Keratinocyte (primary cell): ENCODE results near the gene CNTRL. TPM values are rescaled to one million over a fixed set of nuclear protein-coding genes. Genes with fewer than 3 reads are reported as not detected.

Experiments
- DNase-seq: peaks from one replicate; pipeline ENCODE4 v3.0.0-alpha.2; 2011; ENCODE audit warnings: low read depth, missing footprints, low spot score
- FAIRE-seq: peaks from 2 replicates; lab custom pipeline; 2011; peaks lifted over from hg19 to GRCh38; lab: Jason Lieb, UNC
- H2AFZ ChIP-seq: 2 replicates; pipeline ENCODE4 v1.6.0; 2012; ENCODE audit warnings: low read length, control low read depth, inconsistent platforms; ENCODE audit not compliant: control insufficient read depth
- H3K27ac ChIP-seq: 2 replicates; pipeline ENCODE4 v1.5.1; 2011; ENCODE audit warnings: low read length; ENCODE audit not compliant: control insufficient read depth, insufficient read depth
- H3K27me3 ChIP-seq: 3 replicates; pipeline ENCODE4 v1.6.0; 2011; ENCODE audit warnings: low read length; ENCODE audit not compliant: control insufficient read depth, insufficient read depth; ENCODE audit errors: extremely low read depth
- H3K36me3 ChIP-seq, 2 experiments: 2 replicates in 1 of 2; 3 replicates in 1 of 2; pipeline ENCODE4 v1.5.1; 2011; ENCODE audit warnings: low read length in 2 of 2, mild to moderate bottlenecking in 1 of 2; ENCODE audit not compliant: control insufficient read depth in 2 of 2, insufficient read depth in 2 of 2; ENCODE audit errors: extremely low read depth in 1 of 2
- H3K4me1 ChIP-seq: 3 replicates; pipeline ENCODE4 v1.5.1; 2011; ENCODE audit warnings: low read length; ENCODE audit not compliant: control insufficient read depth, insufficient read depth; ENCODE audit errors: extremely low read depth
- H3K4me2 ChIP-seq: 3 replicates; pipeline ENCODE4 v1.6.0; 2011; ENCODE audit warnings: low read depth, low read length; ENCODE audit not compliant: control insufficient read depth, insufficient read depth; ENCODE audit errors: extremely low read depth
- H3K4me3 ChIP-seq, 3 experiments: fragments of 200-600 bp in 1 of 3; sonication (generic) in 1 of 3; 2 replicates in 2 of 3; 3 replicates in 1 of 3; pipeline ENCODE4 v1.5.1; 2011 to 2016; ENCODE audit warnings: low read length in 3 of 3, mild to moderate bottlenecking in 3 of 3, control low read depth in 2 of 3, inconsistent platforms in 1 of 3, low read depth in 1 of 3, mixed read lengths in 1 of 3, mixed run types in 1 of 3, moderate library complexity in 1 of 3; ENCODE audit not compliant: control insufficient read depth in 2 of 3, insufficient read depth in 2 of 3; ENCODE audit errors: extremely low read depth in 1 of 3
- H3K79me2 ChIP-seq: 2 replicates; pipeline ENCODE4 v1.6.0; 2012; ENCODE audit warnings: low read length; ENCODE audit not compliant: control insufficient read depth, insufficient read depth
- H3K9ac ChIP-seq: 3 replicates; pipeline ENCODE4 v1.6.0; 2011; ENCODE audit warnings: low read length; ENCODE audit not compliant: control insufficient read depth, insufficient read depth; ENCODE audit errors: extremely low read depth
- H3K9me1 ChIP-seq: 3 replicates; pipeline ENCODE4 v1.6.0; 2011; ENCODE audit warnings: low read length; ENCODE audit not compliant: control insufficient read depth, insufficient read depth; ENCODE audit errors: extremely low read depth
- H3K9me3 ChIP-seq: 2 replicates; pipeline ENCODE4 v1.5.1; 2012; ENCODE audit warnings: low read depth, low read length; ENCODE audit not compliant: control insufficient read depth
- H4K20me1 ChIP-seq: 3 replicates; pipeline ENCODE4 v1.6.0; 2011; ENCODE audit warnings: low read length; ENCODE audit not compliant: control insufficient read depth, insufficient read depth; ENCODE audit errors: extremely low read depth
- EZH2 ChIP-seq: IDR thresholded peaks from one replicate; pipeline ENCODE4 v1.6.1; 2012; ENCODE audit warnings: inconsistent platforms, mild to moderate bottlenecking, low read length, moderate library complexity
- dilution Hi-C: fragments of 300-500 bp; cut with MboI; formaldehyde crosslinking; loops from one replicate; pipeline ENCODE4 v1.7.0; 2020; ENCODE audit warnings: low sequenced_read_pairs; ENCODE audit not compliant: extremely low pct_ligation_motif_present
- polyA plus RNA-seq, 5 experiments: library from polyadenylated mRNA; depleted of rRNA in 3 of 5; stranded (reverse) in 3 of 5; stranded (forward) in 1 of 5; unstranded in 1 of 5; fragments of >200 nt; gene quantifications; 1 replicate in 1 of 5; 2 replicates in 3 of 5; 3 replicates in 1 of 5; pipeline versions ENCODE4 v1.2.1 to v1.2.3, GENCODE V29; 2011 to 2012; ENCODE audit warnings: missing spikeins in 2 of 5, low read depth in 1 of 5, low replicate concordance in 1 of 5
- TF ChIP-seq, protein P1 (sequence below), 3 experiments: IDR thresholded peaks in 1 of 3; conservative IDR thresholded peaks in 1 of 3; optimal IDR thresholded peaks in 1 of 3; 2 replicates in 2 of 3; 3 replicates in 1 of 3; pipeline versions ENCODE3 to v1.5.1; 2011; ENCODE audit warnings: low read length in 3 of 3, mild to moderate bottlenecking in 3 of 3, moderate library complexity in 2 of 3, control low read depth in 1 of 3, inconsistent platforms in 1 of 3; ENCODE audit not compliant: insufficient read depth in 2 of 3; ENCODE audit errors: extremely low read depth in 1 of 3

The CNTRL gene
- polyA plus RNA-seq, 1 donor (not counting 4 experiments of a cell fraction or from before 2014, with no cell fraction given), result 5.3 TPM

DNA sequence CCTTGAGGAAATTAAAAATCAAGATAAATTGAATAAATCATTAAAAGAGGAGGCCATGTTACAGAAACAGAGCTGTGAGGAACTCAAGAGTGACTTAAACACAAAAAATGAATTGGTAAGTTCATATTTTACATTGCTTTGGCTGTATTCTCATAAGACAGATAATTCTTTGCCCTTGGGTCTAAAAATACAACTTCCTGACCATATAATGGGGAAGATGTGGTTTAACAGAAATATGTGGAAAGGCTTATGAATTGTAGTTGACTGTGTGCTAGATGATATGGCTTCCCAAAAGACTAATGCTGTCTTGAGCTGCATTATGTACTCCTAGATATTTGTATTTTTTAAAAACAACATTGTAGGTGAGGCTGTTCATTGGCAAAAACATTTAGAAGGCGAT is 33.1 kb downstream of the CNTRL start:
- TF ChIP-seq, protein P1, sequence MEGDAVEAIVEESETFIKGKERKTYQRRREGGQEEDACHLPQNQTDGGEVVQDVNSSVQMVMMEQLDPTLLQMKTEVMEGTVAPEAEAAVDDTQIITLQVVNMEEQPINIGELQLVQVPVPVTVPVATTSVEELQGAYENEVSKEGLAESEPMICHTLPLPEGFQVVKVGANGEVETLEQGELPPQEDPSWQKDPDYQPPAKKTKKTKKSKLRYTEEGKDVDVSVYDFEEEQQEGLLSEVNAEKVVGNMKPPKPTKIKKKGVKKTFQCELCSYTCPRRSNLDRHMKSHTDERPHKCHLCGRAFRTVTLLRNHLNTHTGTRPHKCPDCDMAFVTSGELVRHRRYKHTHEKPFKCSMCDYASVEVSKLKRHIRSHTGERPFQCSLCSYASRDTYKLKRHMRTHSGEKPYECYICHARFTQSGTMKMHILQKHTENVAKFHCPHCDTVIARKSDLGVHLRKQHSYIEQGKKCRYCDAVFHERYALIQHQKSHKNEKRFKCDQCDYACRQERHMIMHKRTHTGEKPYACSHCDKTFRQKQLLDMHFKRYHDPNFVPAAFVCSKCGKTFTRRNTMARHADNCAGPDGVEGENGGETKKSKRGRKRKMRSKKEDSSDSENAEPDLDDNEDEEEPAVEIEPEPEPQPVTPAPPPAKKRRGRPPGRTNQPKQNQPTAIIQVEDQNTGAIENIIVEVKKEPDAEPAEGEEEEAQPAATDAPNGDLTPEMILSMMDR (optimal IDR thresholded peaks at IDR 0.05 in 1 of 3, IDR thresholded peaks at IDR 0.05 in 1 of 3, conservative IDR thresholded peaks at IDR 0.05 in 1 of 3; ENCODE audit: extremely low read depth in 1 of 3, insufficient read depth in 2 of 3, low read length in 3 of 3), result no peak
- TF ChIP-seq EZH2, result no peak
- Histone ChIP-seq H4K20me1 (no peaks in the 10 kb centered on the region), H3K9ac (no peak overlapping the region), H2AFZ (no peak overlapping the region), H3K9me1 (no peaks in the 10 kb centered on the region), H3K27ac (no peak overlapping the region), H3K4me1 (no peaks in the 10 kb centered on the region), H3K79me2 (no peaks in the 10 kb centered on the region), H3K4me2 (no peak overlapping the region), H3K4me3 (no peak overlapping the region), H3K27me3 (no peaks in the 10 kb centered on the region), H3K36me3 (no peaks in the 10 kb centered on the region), H3K9me3 (no peaks in the 10 kb centered on the region)
- FAIRE-seq, result no peak
- DNase-seq, result no peak
- dilution Hi-C loops, result no loop called here

DNA sequence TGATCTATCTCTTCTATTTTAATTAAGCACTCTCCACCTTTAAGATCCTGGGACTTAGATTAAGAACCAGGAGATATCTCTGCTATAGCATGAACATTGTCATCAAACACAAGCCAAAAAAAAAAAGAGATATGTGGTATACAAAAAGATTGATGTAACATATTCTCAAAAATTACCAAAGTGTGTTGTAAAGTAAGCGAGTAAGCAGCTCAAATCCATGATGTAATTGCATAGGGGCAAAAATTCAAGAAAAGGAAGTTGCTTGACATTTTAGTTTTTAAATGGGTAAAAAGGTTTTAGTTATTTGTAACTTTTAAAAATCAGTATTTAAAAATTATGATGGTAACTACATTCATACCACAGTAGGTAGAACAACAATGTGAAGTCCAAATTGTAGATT is 40.7 kb downstream of the CNTRL start:
- Histone ChIP-seq H3K79me2 (no peaks in the 10 kb centered on the region), H3K36me3 (no peaks in the 10 kb centered on the region)
- dilution Hi-C loops, result no loop called here

More for the DNA sequence above, 40.7 kb downstream of the CNTRL start:
- Histone ChIP-seq H2AFZ (no peak overlapping the region), H3K9me1 (no peaks in the 10 kb centered on the region), H3K4me2 (no peak overlapping the region), H4K20me1 (no peaks in the 10 kb centered on the region), H3K4me3 (no peak overlapping the region), H3K27ac (no peak overlapping the region), H3K27me3 (no peaks in the 10 kb centered on the region), H3K9ac (no peak overlapping the region), H3K9me3 (no peaks in the 10 kb centered on the region), H3K4me1 (no peaks in the 10 kb centered on the region)
- FAIRE-seq, result no peak
- TF ChIP-seq, protein P1 (optimal IDR thresholded peaks at IDR 0.05 in 1 of 3, IDR thresholded peaks at IDR 0.05 in 1 of 3, conservative IDR thresholded peaks at IDR 0.05 in 1 of 3; ENCODE audit: extremely low read depth in 1 of 3, insufficient read depth in 2 of 3, low read length in 3 of 3), result no peak
- TF ChIP-seq EZH2, result no peak
- no peak for DNase-seq
